Measurements from ENCODE around the gene KLK14.

The KLK14 gene

GRCh38 chr19:51082611-51083010, at the start of gene KLK14:
TSS of gene KLK14 (minus strand) at chr19:51082887. CDS start at chr19:51082614, 273 bp downstream.
- DNase-seq (ENCODE audit: low read depth): no peak

DNA sequence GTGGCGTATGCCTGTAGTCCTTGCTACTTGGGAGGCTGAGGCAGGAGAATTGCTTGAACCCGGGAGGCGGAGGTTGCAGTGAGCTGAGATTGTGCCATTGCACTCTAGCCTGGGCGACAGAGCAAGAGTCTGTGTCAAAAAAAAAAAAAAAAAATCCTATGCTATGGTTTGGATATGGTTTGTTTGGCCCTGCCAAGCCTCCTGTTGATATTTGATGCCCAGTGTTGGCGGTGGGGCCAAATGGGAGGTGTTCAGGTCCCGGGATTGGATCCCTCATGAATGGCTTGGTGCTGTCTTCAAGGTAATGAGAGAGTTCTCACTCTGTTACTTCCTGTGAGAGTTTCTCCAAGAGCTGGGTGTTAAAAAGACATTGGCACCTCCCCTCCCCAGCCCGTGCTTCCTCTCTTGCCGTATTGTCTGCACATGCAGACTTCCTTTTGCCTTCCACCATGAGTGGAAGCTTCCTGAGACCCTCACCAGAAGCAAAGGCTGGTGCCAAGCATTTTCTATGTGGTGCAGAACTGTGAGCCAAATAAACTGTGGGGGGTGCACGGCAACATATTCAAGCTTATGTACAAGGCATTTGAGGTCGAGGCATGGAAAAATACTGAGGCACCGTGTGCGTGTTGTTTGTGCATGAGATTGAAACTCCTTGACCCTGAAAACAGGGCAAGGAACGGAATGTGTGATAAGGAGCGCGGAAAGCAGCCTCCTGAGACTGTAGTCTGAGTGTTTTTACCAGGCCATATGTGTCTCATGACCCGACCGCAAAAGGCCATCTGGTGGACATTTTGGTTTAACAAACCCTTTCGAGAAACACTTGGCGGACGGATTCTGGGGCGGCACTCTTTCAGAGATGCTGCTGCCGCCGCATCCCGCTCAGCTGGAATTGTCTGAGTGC, 49.3 kb upstream of the KLK14 start:
- peak; percentile 99 for DNase-seq (ENCODE audit: low read depth)

- DNase-seq (ENCODE audit: low read depth): peak; percentile 62
Observed at GRCh38 chr19:51129716-51130115, 47.0 kb upstream of the KLK14 start.

DNA sequence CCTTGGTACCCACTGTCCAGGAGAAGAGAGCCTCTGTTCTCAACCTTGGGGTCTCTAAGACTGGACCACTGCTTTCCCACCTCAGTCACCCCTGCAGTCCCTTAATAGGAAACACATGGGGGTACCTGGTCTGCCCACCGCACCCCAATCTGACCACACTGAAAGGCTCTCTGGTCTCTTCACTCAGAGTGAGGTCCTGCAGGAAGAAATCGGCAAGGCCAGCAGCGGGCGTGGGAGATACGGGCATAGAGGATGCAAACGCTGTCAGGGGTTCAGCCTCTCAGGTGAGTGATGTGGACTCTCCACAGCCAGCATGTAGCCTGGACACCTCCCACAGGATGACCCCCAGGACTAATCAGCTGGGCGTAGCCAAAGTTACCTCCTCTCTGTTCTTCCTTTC, 45.5 kb upstream of the KLK14 start:
- no peak for DNase-seq (ENCODE audit: low read depth)

DNA sequence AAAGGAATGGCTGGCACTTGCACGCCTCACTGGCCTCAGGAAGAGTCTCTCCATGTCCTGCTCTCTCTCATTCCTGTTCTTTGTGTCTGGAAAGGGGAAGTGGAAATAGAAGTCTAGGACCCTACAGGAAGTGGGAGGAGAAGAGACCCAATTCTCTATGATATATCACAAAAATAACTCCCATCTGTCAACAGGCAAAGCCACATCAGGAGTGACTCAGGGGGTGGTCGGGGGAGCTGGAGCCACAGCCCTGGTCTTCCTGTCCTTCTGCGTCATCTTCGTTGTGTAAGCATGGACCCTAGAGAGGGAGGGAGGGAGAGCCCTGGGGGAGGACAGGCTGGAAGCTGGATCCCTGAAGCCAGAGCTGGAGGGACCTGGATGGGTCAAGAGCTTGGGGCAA, 45.1 kb upstream of the KLK14 start:
- peak; percentile 89 for DNase-seq (ENCODE audit: low read depth)

DNA sequence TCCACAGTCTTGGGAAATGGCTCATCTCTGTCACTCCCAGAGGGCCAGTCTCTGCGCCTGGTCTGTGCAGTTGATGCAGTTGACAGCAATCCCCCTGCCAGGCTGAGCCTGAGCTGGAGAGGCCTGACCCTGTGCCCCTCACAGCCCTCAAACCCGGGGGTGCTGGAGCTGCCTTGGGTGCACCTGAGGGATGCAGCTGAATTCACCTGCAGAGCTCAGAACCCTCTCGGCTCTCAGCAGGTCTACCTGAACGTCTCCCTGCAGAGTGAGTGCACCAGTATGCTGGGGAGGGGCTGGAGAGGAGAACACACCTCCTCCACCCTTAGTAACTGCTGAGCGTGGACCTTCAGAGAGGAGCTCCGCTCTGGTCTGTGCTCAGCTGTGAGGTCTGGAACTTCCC, 44.3 kb upstream of the KLK14 start:
- DNase-seq (ENCODE audit: low read depth): no peak

DNA sequence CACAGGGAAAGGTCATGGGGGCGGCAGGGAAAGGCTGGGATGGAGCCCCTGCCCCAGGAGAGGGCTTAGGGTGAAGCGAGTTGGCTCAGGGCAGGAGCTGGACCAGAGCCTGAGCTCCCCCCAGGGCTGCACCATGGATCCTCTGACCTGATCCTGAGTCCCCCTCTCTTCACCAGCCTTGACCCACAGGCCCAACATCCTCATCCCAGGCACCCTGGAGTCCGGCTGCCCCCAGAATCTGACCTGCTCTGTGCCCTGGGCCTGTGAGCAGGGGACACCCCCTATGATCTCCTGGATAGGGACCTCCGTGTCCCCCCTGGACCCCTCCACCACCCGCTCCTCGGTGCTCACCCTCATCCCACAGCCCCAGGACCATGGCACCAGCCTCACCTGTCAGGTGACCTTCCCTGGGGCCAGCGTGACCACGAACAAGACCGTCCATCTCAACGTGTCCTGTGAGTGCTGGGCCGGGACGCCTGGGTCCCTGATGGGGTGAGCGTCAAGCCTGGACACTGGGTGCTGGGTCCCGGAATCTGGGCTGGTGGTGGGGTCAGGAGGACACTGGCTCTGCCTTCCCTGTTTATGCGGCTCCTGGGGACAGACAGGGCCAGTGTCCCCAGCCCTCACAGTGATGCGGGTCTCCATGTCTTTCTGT, 42.9 kb upstream of the KLK14 start:
- DNase-seq (ENCODE audit: low read depth): no peak

GRCh38 chr19:51124729-51125128, 42.0 kb upstream of the KLK14 start, which contains the start of gene SIGLEC9:
TSS of gene SIGLEC9 (plus strand) at chr19:51124906. CDS start at chr19:51124975, 69 bp downstream.
- no peak for DNase-seq (ENCODE audit: low read depth)

GRCh38 chr19:51124216-51124615, 41.5 kb upstream of the KLK14 start:
- DNase-seq (ENCODE audit: low read depth): no peak

DNA sequence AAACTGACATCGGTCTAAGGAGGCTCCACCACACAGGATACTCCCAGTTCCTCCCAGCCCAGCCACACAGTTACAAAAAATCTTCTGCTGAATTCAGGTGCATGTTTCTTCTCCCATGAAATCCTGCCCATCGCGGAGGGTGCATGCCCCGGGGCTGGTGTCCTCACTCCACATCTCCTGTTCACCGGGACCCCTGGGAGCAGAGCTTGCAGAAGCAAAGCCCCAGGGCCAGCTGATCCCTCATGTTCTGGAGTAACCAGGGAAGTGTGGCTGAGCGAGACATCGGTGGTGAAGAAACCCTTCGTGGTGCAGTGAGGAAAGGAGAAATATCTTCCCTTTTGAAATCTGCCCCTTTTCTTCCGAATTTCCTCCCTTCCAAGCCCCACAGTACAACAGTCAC, 41.1 kb upstream of the KLK14 start:
- DNase-seq (ENCODE audit: low read depth): no peak

DNA sequence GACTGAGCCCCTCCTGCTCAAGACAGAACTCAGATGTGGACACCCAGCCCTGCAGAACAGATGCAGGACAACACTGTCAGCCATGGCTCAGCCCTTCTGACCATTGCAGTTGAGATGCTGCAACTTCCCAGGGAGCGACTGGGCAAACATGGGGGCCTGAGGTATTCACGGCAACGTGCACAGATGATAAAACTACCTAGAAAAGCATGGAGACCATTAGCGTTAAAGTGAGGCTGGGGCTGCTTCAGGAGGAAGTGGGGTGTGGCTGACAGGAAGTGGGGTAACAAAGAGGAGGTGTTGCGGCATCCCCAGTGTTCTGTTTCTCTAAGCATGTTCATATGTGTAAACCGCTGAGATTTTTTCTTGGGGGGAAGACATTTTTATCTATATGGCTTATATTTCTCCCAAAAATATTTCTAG, 40.7 kb upstream of the KLK14 start:
- DNase-seq (ENCODE audit: low read depth): peak; percentile 36

GRCh38 chr19:51122112-51122981, 39.7 kb upstream of the KLK14 start:
- peak; percentile 80 for DNase-seq (ENCODE audit: low read depth)

DNA sequence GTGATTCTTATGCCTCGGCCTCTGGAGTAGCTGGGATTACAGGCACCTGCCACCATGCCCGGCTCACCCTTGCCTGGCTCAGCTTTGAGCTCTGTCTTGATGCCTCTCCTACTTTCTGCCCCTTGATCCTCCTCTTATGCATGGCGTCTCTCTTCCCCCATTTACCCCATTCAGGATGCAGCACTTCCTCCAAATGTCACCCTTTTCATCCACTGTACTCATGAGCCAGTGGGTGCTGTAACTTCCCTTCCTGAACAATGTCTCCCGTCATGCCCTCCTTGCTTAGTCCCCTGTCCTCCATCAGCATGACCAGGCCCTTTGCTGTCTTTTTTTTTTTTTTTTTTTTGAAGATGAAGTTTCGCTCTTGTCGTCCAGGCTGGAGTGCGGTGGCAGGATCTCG, 38.6 kb upstream of the KLK14 start:
- no peak for DNase-seq (ENCODE audit: low read depth)

DNA sequence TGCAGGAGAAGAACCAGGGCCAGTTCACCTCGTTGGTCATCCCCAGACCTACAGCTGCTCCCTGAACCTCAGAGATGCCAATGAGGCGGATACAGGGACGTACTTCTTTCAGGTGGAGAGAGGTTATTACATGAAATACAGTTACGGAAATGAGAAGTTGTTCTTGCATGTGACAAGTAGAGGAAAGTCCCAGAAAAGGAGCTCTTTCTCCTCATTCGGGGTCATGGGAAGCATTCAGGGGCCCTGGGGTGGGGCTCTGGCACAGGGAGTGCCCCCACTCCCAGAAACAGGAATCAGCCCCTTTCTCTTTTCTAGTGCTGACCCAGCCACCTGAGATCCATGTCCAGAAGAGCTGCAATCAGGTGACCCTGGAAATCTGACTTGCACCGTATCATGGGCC, 37.5 kb upstream of the KLK14 start:
- DNase-seq (ENCODE audit: low read depth): no peak

DNA sequence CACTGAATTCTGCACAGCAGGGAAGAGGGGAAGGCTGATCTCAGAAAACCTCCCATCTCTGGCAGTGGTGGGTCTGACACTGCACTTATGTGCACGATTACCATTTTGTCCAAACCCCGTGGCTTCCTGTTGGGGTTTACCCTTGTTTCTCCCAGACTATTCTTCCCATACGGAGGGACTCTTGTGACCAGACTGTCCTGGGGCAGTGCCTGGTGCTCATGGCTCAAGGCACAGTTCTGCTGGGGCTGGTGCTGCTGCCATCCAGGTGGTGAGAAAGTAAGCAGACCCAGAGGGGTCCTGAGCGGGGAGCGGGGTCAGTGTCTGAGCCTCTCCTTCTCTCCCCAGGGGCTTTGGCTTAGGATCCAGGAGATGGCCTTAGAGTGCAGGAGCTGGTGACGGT, 36.9 kb upstream of the KLK14 start:
- no peak for DNase-seq (ENCODE audit: low read depth)

DNA sequence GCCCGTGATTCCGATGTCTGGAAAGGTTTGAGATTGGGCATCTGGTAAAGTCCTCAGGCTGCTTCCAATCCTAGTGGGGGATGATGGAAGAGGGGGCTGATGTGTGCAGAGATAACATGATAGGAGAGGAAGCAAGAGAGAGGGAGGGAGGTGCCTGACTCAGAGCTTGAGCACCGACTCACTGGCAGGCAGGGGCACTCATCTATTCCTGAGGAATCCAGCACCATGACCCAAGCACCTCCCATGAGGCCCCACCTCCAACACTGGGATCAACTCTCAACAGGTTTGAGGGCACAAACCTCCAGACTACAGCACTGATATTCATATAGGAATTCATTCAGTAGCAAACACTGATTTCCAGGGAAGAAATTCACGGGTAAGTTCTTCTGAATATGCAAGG, 36.4 kb upstream of the KLK14 start:
- DNase-seq (ENCODE audit: low read depth): peak; percentile 35

DNA sequence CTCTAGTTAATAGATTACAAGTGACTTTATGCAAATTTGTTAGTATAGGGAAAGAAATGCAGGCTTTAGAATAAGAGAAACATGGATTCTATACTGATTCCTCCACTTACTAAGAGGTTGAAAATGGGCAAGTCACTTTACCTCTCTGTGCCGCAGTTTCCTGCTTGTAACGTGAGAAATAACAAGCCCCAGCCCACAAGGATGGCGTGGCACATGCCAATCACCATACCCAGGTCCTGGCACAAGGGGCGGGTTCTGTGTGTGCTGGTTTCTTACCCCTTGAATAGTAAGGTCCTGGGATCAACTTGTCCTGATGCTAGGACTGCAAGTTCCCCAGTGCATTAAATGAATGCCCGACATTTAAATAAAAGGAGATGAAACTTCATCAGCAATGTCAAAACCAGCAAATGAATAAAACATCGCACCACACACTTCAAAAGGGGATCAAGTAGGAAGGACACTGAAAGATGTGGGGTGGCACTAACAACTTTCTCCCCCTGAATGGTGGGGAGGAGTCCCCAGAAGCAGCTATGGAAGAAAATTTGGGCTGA, 34.1 kb upstream of the KLK14 start:
- DNase-seq (ENCODE audit: low read depth): no peak

GRCh38 chr19:51114087-51114729, 31.5 kb upstream of the KLK14 start:
- no peak for DNase-seq (ENCODE audit: low read depth)

DNA sequence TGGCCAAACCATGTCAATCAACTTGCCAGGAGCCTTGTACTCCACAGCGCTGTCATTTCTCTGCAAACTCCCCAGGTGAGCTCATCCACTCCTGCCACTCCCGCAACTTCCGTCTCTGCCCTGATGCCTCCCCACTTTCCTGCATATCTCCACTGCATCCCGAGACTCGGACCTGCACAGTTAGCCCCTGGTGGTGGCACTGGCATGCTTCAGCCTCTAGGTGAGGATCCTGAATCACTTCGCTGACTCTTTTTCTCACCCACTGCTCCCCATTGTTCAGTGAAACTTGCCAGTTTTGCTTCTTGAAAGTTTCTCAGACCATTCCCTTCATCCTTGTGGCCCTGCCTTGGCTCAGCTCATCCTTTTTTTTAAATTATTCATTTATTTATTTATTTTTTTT, 28.9 kb upstream of the KLK14 start:
- no peak for DNase-seq (ENCODE audit: low read depth)

DNA sequence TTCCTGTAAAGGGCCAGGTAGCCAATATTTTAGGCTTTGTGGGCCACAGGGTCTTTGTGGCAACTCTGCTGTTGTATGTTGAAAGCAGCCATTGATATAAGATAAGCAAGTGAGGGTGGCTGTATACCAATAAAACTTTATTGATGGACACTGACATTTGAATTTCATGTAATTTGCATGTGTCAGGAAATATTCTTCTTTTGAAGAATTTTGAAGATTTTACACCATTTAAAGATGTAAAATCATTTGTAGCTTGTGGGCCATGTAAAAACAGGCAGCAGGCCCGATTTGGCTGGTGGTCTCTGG, 27.9 kb upstream of the KLK14 start:
- DNase-seq (ENCODE audit: low read depth): no peak

DNA sequence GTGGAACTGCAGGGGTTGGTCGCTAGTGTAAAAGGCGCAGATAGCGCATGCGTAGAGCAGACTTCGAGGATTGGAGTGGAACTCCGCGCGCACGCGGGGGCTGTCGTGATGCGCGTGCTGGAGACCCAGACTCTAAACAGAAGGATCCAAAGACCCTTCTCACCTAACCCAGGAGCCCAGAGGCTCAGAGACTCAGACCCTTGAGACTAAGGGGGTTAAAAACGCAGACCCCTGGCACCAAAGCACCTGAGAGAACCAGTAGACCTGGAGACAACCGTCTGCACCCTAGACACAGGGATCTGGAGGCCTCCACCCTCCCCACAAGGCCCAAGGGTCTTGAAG, 26.1 kb upstream of the KLK14 start:
- DNase-seq (ENCODE audit: low read depth): no peak

All from amniotic epithelial cell (primary cell).